WERI-Rb-1 (cell line): Measurements from ENCODE around the gene FUT7.

Source experiments
- DNase-seq: peaks from one replicate; pipeline ENCODE4 v3.0.0-alpha.2; 2020
- H3K27ac ChIP-seq: fragments of 250-450 bp; sonication (Bioruptor Pico); 2 replicates; pipeline ENCODE4 v1.5.1; 2020; ENCODE audit warnings: mild to moderate bottlenecking, moderate library complexity
- H3K27me3 ChIP-seq: fragments of 250-450 bp; sonication (Bioruptor Pico); 2 replicates; pipeline ENCODE4 v1.5.1; 2021; ENCODE audit warnings: mild to moderate bottlenecking, low read depth, moderate library complexity; ENCODE audit not compliant: insufficient read depth, severe bottlenecking
- H3K36me3 ChIP-seq: fragments of 250-450 bp; sonication (Bioruptor Pico); 2 replicates; pipeline ENCODE4 v1.5.1; 2020; ENCODE audit warnings: mild to moderate bottlenecking, moderate library complexity
- H3K4me3 ChIP-seq: 2 replicates; pipeline ENCODE4 v1.5.1; 2011; ENCODE audit warnings: low read depth, mild to moderate bottlenecking, control low read depth, low read length
- H3K9me3 ChIP-seq: fragments of 250-450 bp; sonication (Bioruptor Pico); 2 replicates; pipeline ENCODE4 v1.5.1; 2021; ENCODE audit warnings: mild to moderate bottlenecking, moderate library complexity; ENCODE audit not compliant: severe bottlenecking
- TF ChIP-seq, protein P1 (sequence below): IDR thresholded peaks from 2 replicates; pipeline ENCODE4 v1.5.1; 2011; ENCODE audit warnings: low read depth, mild to moderate bottlenecking, control low read depth, inconsistent platforms, low read length

FUT7 gene

DNA sequence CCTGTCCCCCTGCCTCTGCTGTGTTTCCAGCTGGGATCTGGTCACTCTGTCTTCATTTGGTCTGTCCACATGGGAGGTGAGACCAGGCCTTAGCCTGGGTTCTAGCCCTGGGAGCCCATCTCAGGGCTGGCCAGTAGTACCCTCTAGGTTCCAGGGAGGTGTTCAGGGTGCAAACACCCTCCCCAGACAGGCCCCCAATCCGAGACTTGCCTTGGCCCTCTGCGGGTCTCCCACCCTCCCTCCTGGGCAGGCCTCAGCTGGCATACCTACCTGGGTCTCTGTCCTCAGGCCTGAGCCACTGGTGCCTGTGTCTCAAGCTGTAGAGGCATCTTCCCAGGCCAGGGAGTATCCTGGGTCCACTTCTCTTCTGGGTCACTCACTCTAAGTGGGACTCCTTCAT is 39.4 kb upstream of the FUT7 start:
- Histone ChIP-seq H3K4me3 (peak overlapping the region; percentile 62), H3K27ac (peak overlapping the region; percentile 92)
- no peak for DNase-seq

DNA sequence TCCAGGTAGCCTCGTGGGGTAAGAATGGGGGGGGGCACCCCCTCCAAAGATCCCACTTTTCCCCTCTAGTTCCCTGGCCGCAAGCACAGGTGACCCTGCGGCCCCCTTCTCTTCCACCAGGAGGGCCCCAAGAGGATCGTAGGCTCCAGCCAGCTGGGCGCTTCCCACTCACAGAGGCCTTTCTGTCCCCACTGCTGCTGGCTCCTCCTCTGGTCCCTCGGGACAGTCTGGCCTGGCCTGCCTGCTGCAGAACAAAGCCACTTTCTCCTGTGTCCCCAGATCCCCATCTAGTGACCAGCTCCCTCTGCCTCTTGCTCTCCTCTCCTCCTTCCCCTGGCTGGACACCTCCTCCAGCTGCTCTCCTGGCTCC is 39.0 kb upstream of the FUT7 start:
- TF ChIP-seq, protein P1, sequence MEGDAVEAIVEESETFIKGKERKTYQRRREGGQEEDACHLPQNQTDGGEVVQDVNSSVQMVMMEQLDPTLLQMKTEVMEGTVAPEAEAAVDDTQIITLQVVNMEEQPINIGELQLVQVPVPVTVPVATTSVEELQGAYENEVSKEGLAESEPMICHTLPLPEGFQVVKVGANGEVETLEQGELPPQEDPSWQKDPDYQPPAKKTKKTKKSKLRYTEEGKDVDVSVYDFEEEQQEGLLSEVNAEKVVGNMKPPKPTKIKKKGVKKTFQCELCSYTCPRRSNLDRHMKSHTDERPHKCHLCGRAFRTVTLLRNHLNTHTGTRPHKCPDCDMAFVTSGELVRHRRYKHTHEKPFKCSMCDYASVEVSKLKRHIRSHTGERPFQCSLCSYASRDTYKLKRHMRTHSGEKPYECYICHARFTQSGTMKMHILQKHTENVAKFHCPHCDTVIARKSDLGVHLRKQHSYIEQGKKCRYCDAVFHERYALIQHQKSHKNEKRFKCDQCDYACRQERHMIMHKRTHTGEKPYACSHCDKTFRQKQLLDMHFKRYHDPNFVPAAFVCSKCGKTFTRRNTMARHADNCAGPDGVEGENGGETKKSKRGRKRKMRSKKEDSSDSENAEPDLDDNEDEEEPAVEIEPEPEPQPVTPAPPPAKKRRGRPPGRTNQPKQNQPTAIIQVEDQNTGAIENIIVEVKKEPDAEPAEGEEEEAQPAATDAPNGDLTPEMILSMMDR = 0 out of 2 replicates have a peak, but pooled peaks have one; percentile 11
- peak; percentile 73 for DNase-seq
- Histone ChIP-seq H3K27me3 (no peaks in the 10 kb centered on the region), H3K27ac (peak overlapping the region; percentile 92), H3K36me3 (peaks cover 19% of the 10 kb centered on the region), H3K9me3 (no peaks in the 10 kb centered on the region), H3K4me3 (peak overlapping the region; percentile 62)

More for the DNA sequence above, 39.4 kb upstream of the FUT7 start:
- Histone ChIP-seq H3K36me3 (peaks cover 15% of the 10 kb centered on the region), H3K27me3 (no peaks in the 10 kb centered on the region), H3K9me3 (no peaks in the 10 kb centered on the region)
- TF ChIP-seq, protein P1 = no peak

DNA sequence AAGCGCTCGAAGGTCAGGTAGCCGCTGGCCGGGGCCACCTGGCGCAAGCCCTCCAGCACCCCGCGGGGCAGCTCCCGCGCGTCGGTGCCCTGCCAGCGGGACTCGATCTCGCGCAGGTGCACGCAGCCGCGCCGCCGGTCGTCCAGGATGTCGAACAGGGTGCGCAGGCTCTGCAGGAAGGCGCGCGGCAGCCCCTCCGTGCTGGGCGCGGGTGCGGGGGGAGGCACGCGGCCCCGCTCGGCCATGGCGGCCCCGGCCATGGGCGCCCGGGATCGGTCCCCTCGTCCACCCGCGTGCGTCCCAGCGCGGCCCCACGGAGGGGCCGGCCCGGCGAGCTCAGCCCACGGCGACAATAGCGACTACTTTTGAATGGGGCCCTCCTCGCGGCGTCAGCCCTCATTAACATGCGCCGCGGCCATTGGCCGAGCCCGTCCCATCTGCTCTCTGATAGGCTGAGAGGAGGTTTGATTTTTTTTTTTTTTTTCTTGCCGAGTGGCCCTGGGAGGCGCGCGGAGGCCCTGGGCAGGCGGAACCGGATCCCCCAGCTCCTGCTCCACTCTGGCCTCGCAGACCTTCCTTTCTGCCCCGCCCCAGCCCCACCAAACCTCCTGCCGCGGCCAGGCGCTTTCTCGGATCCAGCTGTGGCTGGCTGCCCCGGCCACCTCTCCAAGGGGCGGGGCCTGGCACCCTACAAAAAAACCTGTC is 38.5 kb upstream of the FUT7 start, which contains the start of gene SAPCD2:
TSS of gene SAPCD2 (minus strand) at position 357 of the 705 bp plus-strand sequence. CDS start at position 260, 97 bp downstream.
- Histone ChIP-seq H3K36me3 (peaks cover 25% of the 10 kb centered on the region), H3K27ac (peak within 1 kb of the TSS; percentile 92), H3K4me3 (peak within 1 kb of the TSS; percentile 62), H3K27me3 (no peaks in the 10 kb centered on the region), H3K9me3 (no peaks in the 10 kb centered on the region)
- DNase-seq = peak; percentile 92
- TF ChIP-seq, protein P1 = no peak

DNA sequence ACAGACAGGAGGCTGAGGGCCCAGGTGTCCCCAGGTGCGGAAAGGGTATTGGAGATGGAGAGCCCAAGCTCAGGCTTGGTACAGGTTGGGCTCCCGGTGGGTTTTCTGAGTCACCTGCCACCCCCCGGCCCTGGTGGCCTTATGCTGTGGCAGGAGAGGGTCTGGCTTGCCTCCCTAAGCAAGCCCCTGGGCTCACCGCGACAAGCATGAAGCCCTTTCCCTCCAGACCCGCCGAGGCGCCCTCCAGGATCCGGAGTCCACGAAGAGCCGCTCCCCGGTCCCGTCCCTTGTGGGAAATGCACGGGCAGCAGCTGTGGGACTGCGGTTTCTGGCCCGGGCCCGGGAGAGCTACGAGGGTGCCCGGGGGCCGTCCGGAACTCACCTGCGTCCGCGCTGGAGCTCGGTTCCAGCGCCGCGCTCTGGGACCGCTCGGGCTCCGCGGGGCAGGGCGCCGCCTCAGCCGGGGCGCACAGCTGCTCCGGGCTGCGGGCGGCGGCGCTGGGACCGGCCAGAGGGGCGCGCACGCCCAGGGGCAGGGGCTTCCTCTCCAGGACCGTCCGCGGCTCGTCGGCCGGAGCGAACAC is 37.7 kb upstream of the FUT7 start:
- TF ChIP-seq, protein P1 = no peak
- peak overlapping the region; percentile 62 for H3K4me3 ChIP-seq
- H3K36me3 ChIP-seq = peaks cover 32% of the 10 kb centered on the region
- DNase-seq = no peak
- no peaks in the 10 kb centered on the region for H3K27me3 ChIP-seq
- 0 out of 2 replicates have a peak overlapping the region, but pooled peaks have one; percentile 26 for H3K27ac ChIP-seq
- no peaks in the 10 kb centered on the region for H3K9me3 ChIP-seq

DNA sequence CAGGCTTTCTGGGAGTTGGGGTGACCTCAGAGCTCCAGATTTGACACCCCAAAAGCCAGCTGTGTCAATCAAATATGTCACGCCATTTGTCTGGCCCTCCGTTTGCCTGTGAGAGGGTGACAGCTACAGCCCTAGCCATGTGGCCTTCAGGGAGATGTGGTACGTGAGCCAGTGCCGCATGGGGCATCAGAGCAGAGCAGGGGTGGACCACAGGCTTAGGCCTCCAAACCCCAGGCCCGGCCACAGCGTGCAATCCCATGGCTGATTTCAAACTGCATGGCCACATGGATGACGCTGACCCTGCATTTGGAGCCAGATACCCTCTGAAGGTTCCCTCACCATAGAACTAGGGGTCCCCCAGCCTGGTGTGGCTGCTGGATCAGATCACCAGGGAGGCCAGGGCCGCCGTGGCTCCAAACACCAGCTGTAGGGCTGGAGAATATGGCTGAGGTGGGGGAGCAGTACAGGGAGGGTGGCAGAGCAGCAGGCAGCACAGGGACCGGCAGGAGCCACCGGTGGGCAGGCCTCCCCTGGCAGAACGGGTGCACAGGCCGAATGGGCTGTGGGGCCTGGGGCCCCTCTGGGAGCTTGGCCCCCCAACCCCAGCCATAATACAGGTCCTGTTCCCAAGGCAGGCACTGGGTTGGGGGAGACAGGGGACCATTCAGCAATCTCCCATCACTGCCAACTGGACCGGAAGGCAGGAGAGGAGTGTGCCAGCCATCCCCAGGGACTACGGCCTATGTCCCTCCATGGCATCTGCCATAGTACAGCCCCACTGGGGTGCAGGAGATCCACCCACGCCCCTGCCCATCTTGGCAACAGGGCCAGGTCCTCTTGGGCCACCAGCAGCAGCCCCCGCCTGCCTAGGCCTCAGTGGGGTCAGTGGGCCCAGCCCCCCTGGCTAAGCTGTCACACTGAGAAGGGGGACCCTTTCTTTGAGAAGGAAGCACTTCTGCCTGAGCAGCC is 36.9 kb upstream of the FUT7 start:
- DNase-seq = no peak
- Histone ChIP-seq H3K27ac (0 out of 2 replicates have a peak overlapping the region, but pooled peaks have one; percentile 26), H3K4me3 (peak overlapping the region; percentile 62), H3K9me3 (no peaks in the 10 kb centered on the region), H3K27me3 (no peaks in the 10 kb centered on the region), H3K36me3 (peaks cover 40% of the 10 kb centered on the region)
- TF ChIP-seq, protein P1 = no peak
